ENCODE results near the gene CCDC174.

Gene CCDC174

DNA sequence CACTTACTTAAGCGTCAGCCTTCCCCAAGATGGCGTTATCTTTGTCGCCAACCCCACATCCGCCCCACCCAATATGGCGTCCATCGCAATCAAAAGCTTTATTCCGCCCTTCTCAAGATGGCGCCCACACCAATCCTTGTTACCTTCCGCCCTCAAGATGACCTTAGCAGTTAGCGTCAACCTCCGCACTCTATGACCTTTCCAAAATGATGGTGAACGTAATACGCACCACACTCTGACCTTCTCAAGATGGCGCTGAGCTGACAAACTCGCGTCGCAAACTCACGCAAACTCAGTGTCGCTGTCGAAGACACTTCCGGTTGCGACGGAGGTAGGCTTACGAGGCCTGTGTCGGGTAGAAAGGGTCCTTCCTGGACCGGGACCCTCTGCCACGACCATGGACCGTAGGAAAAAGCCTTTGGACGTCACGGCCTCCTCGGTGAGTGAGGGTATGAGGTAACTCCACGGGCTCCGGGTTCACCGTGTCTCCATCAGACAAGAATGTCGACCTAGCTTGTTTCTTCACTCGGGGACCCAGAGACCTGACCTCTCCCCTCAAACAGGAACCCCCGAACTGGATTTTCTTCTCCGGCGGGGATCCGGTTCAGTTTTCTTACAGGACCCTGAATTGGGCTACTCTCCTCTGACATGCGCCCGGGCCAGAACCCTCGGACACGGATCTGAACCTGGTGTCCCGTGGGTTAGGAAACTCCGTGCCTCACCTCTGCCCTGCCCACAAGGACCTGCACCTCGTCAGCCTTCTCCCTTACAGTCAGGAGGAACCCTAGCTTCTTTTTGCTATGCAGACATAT lies at the start of gene CCDC174:
Gene CCDC174, plus strand, starts transcription at position 323 of the 812 bp plus-strand sequence. Its CDS starts 75 bp downstream, at position 398.
- peak within 1 kb of the TSS; percentile 88 for H3K4me3 ChIP-seq (ENCODE audit: low read depth, low read length)
- TF ChIP-seq, protein P1, sequence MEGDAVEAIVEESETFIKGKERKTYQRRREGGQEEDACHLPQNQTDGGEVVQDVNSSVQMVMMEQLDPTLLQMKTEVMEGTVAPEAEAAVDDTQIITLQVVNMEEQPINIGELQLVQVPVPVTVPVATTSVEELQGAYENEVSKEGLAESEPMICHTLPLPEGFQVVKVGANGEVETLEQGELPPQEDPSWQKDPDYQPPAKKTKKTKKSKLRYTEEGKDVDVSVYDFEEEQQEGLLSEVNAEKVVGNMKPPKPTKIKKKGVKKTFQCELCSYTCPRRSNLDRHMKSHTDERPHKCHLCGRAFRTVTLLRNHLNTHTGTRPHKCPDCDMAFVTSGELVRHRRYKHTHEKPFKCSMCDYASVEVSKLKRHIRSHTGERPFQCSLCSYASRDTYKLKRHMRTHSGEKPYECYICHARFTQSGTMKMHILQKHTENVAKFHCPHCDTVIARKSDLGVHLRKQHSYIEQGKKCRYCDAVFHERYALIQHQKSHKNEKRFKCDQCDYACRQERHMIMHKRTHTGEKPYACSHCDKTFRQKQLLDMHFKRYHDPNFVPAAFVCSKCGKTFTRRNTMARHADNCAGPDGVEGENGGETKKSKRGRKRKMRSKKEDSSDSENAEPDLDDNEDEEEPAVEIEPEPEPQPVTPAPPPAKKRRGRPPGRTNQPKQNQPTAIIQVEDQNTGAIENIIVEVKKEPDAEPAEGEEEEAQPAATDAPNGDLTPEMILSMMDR (IDR thresholded peaks at IDR 0.05; ENCODE audit: low read depth, low read length), result no peak

DNA sequence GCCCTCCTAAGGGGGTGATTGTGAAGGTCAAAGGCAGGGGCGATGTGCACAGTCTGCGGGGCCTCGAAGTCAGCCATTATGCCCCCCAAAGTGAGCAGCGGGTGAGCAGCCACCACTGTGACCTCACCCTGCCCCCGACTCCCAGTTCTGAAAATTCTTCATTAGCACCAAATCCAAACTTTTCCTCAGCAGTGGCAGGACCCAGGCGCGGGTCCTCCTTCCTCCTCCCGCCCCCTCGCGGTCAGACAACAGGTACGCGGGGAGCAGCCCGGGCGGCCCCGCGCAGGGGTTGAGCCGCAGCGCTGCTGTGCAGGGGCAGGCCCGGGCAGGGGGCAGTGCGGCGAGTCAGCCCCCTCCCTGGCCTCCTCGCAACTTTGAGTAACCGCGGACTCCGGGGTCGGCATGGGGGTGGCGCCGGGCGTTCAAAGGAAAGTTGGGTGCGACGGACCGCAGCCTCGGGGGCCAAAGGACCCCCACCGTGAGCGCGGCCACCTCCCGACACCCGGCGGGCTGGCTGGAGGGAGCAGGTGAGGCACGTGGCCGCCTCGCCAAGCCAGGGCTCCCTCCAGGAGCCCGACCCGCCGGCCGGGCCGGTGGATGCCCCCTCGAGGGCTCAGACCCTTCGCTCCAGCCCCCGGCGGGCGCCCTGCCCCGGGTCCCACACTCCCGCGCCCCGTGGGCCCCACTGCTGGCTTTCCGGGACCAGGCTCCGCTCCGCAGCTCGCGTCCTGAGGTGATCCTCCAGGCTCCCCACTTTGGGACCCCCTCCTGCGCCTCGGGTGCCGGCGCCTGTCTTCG lies 49.4 kb upstream of the CCDC174 start:
- TF ChIP-seq, protein P1 (IDR thresholded peaks at IDR 0.05; ENCODE audit: low read depth, low read length), result no peak
- H3K4me3 ChIP-seq (ENCODE audit: low read depth, low read length), result no peak overlapping the region

DNA sequence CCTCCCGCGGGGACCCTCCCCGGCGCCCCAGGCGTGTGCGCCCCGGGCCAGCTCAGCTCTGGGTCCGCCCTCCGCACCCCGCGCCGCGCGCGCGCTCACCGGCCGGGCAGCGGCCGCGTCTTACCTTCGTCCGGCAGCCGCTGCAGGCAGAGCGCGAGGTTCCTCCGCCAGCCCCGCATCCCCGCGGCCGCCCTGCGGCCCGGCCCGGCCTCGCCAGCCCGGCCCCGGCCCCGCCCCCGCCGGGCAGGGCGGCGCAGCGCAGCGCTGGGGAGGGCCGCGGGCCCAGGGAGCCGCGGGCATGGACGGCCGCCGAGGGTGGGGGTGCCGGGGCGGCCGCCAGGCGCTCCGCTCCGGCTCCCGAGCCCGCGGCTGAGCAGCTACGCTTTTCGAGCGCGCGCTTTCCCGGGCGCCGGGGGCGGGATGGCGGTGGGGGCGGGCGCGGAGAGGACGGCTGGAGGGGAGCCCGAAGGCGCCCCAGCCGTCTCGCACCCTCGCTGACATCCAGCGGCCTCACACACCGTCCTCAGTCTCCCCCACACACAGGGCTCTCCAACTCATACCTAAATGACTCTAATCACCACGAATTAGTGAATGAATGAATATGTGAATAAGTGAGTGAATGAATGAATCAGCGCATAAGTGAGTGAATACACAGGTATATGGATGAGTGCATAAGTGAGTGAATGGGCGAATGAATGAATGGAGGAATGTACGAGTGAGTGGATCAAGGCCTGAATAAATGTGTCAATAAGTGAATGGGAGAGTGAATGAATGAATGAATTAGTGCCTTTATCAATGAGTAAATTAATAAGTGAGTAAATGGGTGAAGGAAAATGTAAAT lies 48.5 kb upstream of the CCDC174 start:
- TF ChIP-seq, protein P1 (IDR thresholded peaks at IDR 0.05; ENCODE audit: low read depth, low read length), result no peak
- H3K4me3 ChIP-seq (ENCODE audit: low read depth, low read length), result no peak overlapping the region

DNA sequence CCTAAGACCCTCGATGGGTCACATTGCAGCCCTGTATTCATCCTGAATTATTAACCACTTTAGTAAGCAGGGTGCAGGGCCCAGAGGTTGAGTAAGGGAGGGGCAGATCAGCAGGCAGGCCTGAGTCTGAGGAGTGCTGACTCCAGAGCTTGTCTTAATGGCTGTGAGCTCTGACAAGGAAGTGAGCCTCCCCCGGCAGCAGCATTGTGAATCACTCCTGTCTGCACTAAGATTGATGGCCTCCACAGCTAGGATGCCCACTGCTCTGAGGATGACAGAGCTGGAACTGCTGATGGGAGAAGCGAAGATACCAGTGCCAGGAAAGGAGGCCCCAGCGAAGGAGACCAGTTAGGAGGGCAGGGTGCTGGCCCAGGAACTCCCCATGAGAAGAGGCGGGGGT lies 46.5 kb upstream of the CCDC174 start:
- TF ChIP-seq, protein P1 (IDR thresholded peaks at IDR 0.05; ENCODE audit: low read depth, low read length), result no peak
- no peak overlapping the region for H3K4me3 ChIP-seq (ENCODE audit: low read depth, low read length)

DNA sequence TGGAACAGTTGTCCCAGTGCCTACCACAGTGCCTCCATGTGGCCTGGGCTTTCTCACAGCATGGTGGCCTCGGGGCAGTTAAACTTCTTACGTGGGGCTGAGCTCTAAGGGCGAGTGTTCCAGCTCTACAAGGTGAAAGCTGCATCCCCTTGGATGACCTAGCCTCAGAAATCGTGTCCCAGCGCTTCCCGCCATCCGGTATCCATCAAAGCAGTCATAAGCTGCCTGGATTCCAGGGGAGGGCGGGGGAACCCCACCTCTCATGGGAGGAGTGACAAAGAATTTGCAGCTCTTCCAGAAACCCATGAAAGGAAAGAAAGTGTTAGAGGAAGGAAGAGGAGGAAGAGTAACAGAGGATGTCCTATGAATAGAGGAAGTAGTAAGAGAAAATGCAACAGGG lies 45.8 kb upstream of the CCDC174 start:
- TF ChIP-seq, protein P1 (IDR thresholded peaks at IDR 0.05; ENCODE audit: low read depth, low read length), result no peak
- H3K4me3 ChIP-seq (ENCODE audit: low read depth, low read length), result no peak overlapping the region

DNA sequence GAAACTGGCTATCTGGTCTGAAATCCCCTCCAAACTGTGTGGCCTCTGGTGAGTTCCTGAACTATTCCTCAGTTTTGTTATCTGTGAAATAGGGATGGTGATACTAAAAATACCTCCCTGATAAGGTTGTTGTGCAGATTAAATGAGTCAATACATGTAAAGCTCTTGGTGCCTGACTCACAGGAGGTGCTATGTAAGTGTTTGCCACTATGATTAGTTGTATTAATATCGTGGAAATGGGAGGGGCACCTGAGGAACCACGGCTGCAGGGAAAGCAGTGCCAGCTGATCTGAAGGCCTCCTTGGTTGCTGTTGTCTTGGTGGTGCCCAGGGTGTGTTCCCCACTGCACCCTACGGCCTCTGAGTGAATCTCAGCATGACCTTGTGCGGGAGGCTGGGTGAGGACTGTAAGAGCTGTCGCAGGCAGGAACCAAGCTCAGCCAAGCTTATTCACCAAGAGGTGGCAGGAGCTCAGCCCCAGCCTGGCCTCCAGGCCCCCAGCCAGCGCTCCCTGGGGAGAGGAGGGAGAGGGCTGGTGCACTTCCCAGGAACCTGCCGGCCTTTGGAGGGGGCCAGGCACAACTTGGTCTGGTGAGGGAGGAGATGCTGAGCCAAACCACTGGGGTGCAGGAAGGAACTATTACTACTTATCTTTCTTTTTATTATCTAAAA lies 44.8 kb upstream of the CCDC174 start:
- TF ChIP-seq, protein P1 (IDR thresholded peaks at IDR 0.05; ENCODE audit: low read depth, low read length), result no peak

More for the DNA sequence above, 44.8 kb upstream of the CCDC174 start:
- no peak overlapping the region for H3K4me3 ChIP-seq (ENCODE audit: low read depth, low read length)

Data from WI38 (cell line).